Ovary (tissue), 10 donors: ENCODE data around the gene TAS2R46. TPM values are rescaled to one million over a fixed set of nuclear protein-coding genes. Genes with fewer than 3 reads are reported as not detected.
"Not testable (repeated sequence)": the region's sequence is repeated elsewhere in the genome, so short reads cannot be mapped to it uniquely, and the experiment has no call there.

Source experiments
- DNase-seq, 5 donors: peaks; one replicate each; pipeline ENCODE4 v3.0.0-alpha.2; 2019 to 2020
- H3K27ac ChIP-seq, 2 donors: fragments of 200-600 bp; one replicate each; pipeline versions ENCODE4 v1.5.1 to v1.8.0; 2019 to 2022
- H3K27me3 ChIP-seq: fragments of 200-600 bp; one replicate; pipeline ENCODE4 v1.8.0; 2022
- H3K36me3 ChIP-seq: fragments of 200-600 bp; sonication (generic); one replicate; pipeline ENCODE4 v1.5.1; 2019
- H3K4me1 ChIP-seq: one replicate; pipeline ENCODE4 v1.8.1; 2013; ENCODE audit warnings: mild to moderate bottlenecking, moderate library complexity; ENCODE audit not compliant: insufficient read depth
- H3K4me3 ChIP-seq: fragments of 200-600 bp; sonication (generic); one replicate; pipeline ENCODE4 v1.5.1; 2017
- H3K9me3 ChIP-seq, 2 donors: fragments of 200-600 bp in 1 of 2; sonication (generic) in 1 of 2; one replicate each; pipeline versions ENCODE4 v1.5.1 to v1.8.1; 2013 to 2019; ENCODE audit warnings: mild to moderate bottlenecking in 1 of 2, moderate library complexity in 1 of 2
- CTCF ChIP-seq, 3 donors: fragments of 450-650 bp in 2 of 3; fragments of 200-600 bp in 1 of 3; IDR thresholded peaks; one replicate each; pipeline versions ENCODE4 v1.5.1 to v1.8.0; 2016 to 2022; ENCODE audit warnings: antibody characterized with exemption in 3 of 3, mild to moderate bottlenecking in 1 of 3
- EP300 ChIP-seq: sonication (generic); formaldehyde crosslinking; IDR thresholded peaks from one replicate; pipeline ENCODE4 v1.6.1; 2017; ENCODE audit warnings: antibody characterized with exemption
- POLR2A ChIP-seq: fragments of 450-650 bp; IDR thresholded peaks from one replicate; pipeline ENCODE4 v1.6.1; 2017; ENCODE audit warnings: antibody characterized with exemption, mild to moderate bottlenecking, moderate library complexity
- WGBS, 3 donors: extraction: QIAGEN DNeasy Blood & Tissue Kit in 1 of 3; methylation state at CpG; one replicate each; pipeline versions ENCODE4 v1.1.5 to v1.1.7; 2013 to 2017; 5-methylcytosine and 5-hydroxymethylcytosine counted together
- intact Hi-C, 4 donors: fragments of 100-400 bp; cut with DNase I; formaldehyde crosslinking; loops; one replicate each; pipeline versions ENCODE4 v1.11.0 to v1.15.1; 2022 to 2023
- long read RNA-seq, 3 donors: library from polyadenylated mRNA in 2 of 3; unstranded in 2 of 3; transcript quantifications; one replicate each; pipeline ENCODE4 v2.0.0 and lab custom pipeline, GENCODE V29; 2021 to 2026
- polyA plus RNA-seq, 2 donors: library from polyadenylated mRNA; stranded (reverse); fragments of 200-250 nt in 1 of 2; fragments of 350-450 nt in 1 of 2; fragmentation: Illumina TruSeq in 1 of 2; extraction: RNeasy Lipid Tissue Mini Kit (QIAGEN cat#74804) in 1 of 2; gene quantifications; one replicate each; pipeline ENCODE4 v1.2.3, GENCODE V29; 2013 to 2014
- total RNA-seq, 7 donors: library from RNA; depleted of rRNA in 2 of 7; stranded (reverse); fragments of >200 nt in 2 of 7; fragmentation: NEBNext Ultra II Directional in 3 of 7; extraction: Animal tissue kit (Norgen Biotek cat#: 25700) in 3 of 7; gene quantifications; one replicate each; pipeline versions ENCODE4 v1.1.0 to v1.2.4, GENCODE V29; 2016 to 2023
- donor health status: DM: no; HTN: no; CAD: no; lungs with moderate emphysema.
- donor health status: DM: no; HTN: no; CAD: no.
- donor health status: Bipolar disorder and iron deficiency.
- donor health status: DM: yes; HTN: yes; CAD: no.
- donor health status: DM: no; HTN: no; CAD: no.
- donor health status: DM: yes; HTN: yes; CAD: no.

The TAS2R46 gene
- total RNA-seq = 1 to 10 TPM in 5 of 7 donors, under 1 TPM in 2; 0.54 to 4.0 (median 1.7) TPM
- not detected for polyA plus RNA-seq
- long read RNA-seq, donor 1 = 0 reads
- long read RNA-seq, donor 2 = 0 reads
- long read RNA-seq, donor 3 = 0 reads

- H3K27ac ChIP-seq, H3K9me3 ChIP-seq, DNase-seq, H3K27me3 ChIP-seq, intact Hi-C loops, H3K4me3 ChIP-seq, H3K4me1 ChIP-seq, H3K36me3 ChIP-seq: not testable (repeated sequence)
- 76 to 77% (median 77%) methylated on average over 1 of the region's 1 CpG for WGBS, 3 donors
These were observed at the start of gene TAS2R46 for GRCh38 chr12:11062194-11062593. TAS2R46 (minus strand) TSS chr12:11062294; CDS start chr12:11062294, 0 bp downstream.

GRCh38 chr12:11111213-11111612 lies 49.1 kb upstream of the TAS2R46 start:
- H3K9me3 ChIP-seq, H3K4me3 ChIP-seq, DNase-seq, H3K27me3 ChIP-seq, H3K27ac ChIP-seq, H3K4me1 ChIP-seq, intact Hi-C loops, H3K36me3 ChIP-seq: not testable (repeated sequence)
- 94 to 100% (median 98%) methylated on average over 1 of the region's 1 CpG for WGBS, 3 donors

GRCh38 chr12:11108862-11109261 lies 46.8 kb upstream of the TAS2R46 start:
- TF ChIP-seq POLR2A = no peak
- TF ChIP-seq EP300 = no peak
- TF ChIP-seq CTCF (IDR thresholded peaks at IDR 0.05) = no peak
- Histone ChIP-seq H3K27ac (no peak overlapping the region), H3K36me3 (no peaks in the 10 kb centered on the region), H3K4me1 (no peaks in the 10 kb centered on the region), H3K27me3 (no peaks in the 10 kb centered on the region), H3K4me3 (no peak overlapping the region), H3K9me3 (no peaks in the 10 kb centered on the region)
- intact Hi-C loops = no loop called here
- DNase-seq = no peak
- WGBS, 3 donors = 98 to 100% (median 100%) methylated on average over 2 of the region's 2 CpGs

GRCh38 chr12:11107719-11108118 lies 45.6 kb upstream of the TAS2R46 start:
- Histone ChIP-seq H3K4me1 (no peaks in the 10 kb centered on the region), H3K4me3 (no peak overlapping the region), H3K27ac (no peak overlapping the region), H3K36me3 (no peaks in the 10 kb centered on the region), H3K9me3 (no peaks in the 10 kb centered on the region), H3K27me3 (no peaks in the 10 kb centered on the region)
- intact Hi-C loops = no loop called here
- WGBS, 3 donors = 78 to 98% (median 86%) methylated on average over 1 of the region's 1 CpG
- no peak for DNase-seq
- no peak for TF ChIP-seq CTCF (IDR thresholded peaks at IDR 0.05)
- TF ChIP-seq EP300 = no peak
- TF ChIP-seq POLR2A = no peak

- Histone ChIP-seq H3K4me3 (no peak overlapping the region), H3K9me3 (no peaks in the 10 kb centered on the region), H3K36me3 (no peaks in the 10 kb centered on the region), H3K27ac (no peak overlapping the region), H3K4me1 (no peaks in the 10 kb centered on the region), H3K27me3 (no peaks in the 10 kb centered on the region)
- 96 to 99% (median 97%) methylated on average over 2 of the region's 2 CpGs for WGBS, 3 donors
- no peak for DNase-seq
- TF ChIP-seq POLR2A = no peak
- TF ChIP-seq CTCF (IDR thresholded peaks at IDR 0.05) = no peak
- no peak for TF ChIP-seq EP300
- intact Hi-C loops = no loop called here
These were observed 44.2 kb upstream of the TAS2R46 start for GRCh38 chr12:11106288-11106687.

GRCh38 chr12:11105546-11105945 lies 43.5 kb upstream of the TAS2R46 start:
- intact Hi-C loops = no loop called here
- no peaks in the 10 kb centered on the region for H3K4me1 ChIP-seq
- H3K4me3 ChIP-seq = no peak overlapping the region
- DNase-seq = no peak
- no peaks in the 10 kb centered on the region for H3K36me3 ChIP-seq
- TF ChIP-seq CTCF (IDR thresholded peaks at IDR 0.05) = no peak
- no peak for TF ChIP-seq POLR2A
- no peak for TF ChIP-seq EP300
- H3K27ac ChIP-seq = no peak overlapping the region
- no peaks in the 10 kb centered on the region for H3K9me3 ChIP-seq
- H3K27me3 ChIP-seq = no peaks in the 10 kb centered on the region
- 65 to 93% (median 66%) methylated on average over 2 of the region's 2 CpGs for WGBS, 3 donors

- WGBS, 3 donors = no CpG with 5 or more reads among the region's 2 CpGs
- H3K4me1 ChIP-seq, DNase-seq, intact Hi-C loops, H3K27ac ChIP-seq, H3K4me3 ChIP-seq, H3K36me3 ChIP-seq, H3K27me3 ChIP-seq, H3K9me3 ChIP-seq: not testable (repeated sequence)
These were observed 32.8 kb upstream of the TAS2R46 start for GRCh38 chr12:11094910-11095309.
